ENCODE measurements around the gene OVCA2.

- TF ChIP-seq TAF1 (IDR thresholded peaks at IDR 0.05; ENCODE audit: low read depth): no peak
- no peak for TF ChIP-seq TCF12 (IDR thresholded peaks at IDR 0.05; ENCODE audit: low read depth)
- no peak for TF ChIP-seq EP300 (IDR thresholded peaks at IDR 0.05; ENCODE audit: borderline replicate concordance)
- TF ChIP-seq, protein P1, sequence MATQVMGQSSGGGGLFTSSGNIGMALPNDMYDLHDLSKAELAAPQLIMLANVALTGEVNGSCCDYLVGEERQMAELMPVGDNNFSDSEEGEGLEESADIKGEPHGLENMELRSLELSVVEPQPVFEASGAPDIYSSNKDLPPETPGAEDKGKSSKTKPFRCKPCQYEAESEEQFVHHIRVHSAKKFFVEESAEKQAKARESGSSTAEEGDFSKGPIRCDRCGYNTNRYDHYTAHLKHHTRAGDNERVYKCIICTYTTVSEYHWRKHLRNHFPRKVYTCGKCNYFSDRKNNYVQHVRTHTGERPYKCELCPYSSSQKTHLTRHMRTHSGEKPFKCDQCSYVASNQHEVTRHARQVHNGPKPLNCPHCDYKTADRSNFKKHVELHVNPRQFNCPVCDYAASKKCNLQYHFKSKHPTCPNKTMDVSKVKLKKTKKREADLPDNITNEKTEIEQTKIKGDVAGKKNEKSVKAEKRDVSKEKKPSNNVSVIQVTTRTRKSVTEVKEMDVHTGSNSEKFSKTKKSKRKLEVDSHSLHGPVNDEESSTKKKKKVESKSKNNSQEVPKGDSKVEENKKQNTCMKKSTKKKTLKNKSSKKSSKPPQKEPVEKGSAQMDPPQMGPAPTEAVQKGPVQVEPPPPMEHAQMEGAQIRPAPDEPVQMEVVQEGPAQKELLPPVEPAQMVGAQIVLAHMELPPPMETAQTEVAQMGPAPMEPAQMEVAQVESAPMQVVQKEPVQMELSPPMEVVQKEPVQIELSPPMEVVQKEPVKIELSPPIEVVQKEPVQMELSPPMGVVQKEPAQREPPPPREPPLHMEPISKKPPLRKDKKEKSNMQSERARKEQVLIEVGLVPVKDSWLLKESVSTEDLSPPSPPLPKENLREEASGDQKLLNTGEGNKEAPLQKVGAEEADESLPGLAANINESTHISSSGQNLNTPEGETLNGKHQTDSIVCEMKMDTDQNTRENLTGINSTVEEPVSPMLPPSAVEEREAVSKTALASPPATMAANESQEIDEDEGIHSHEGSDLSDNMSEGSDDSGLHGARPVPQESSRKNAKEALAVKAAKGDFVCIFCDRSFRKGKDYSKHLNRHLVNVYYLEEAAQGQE (IDR thresholded peaks at IDR 0.05; ENCODE audit: low read depth): no peak
- TF ChIP-seq EGR1 (IDR thresholded peaks at IDR 0.05): 0 out of 2 replicates have a peak, but pooled peaks have one; percentile 30
Measured at GRCh38 chr17:2030779-2031163, 11.1 kb upstream of the OVCA2 start.

Measured in Ishikawa (cell line).